Stimulated activated naive CD8-positive, alpha-beta T cell treated with anti-CD3 and anti-CD28 coated beads, Interleukin-15, Interleukin-2, amounts not matched to agents 100 ng/mL and 50 ng/mL, for 24 hours (primary cell): Measurements from ENCODE around the gene QSER1.
"Not testable (repeated sequence)": the region's sequence is repeated elsewhere in the genome, so short reads cannot be mapped to it uniquely, and the experiment has no call there.

Experiments
- H3K27ac Mint-ChIP-seq: one replicate; pipeline ENCODE4 v1.8.0; 2021; ENCODE audit warnings: mild to moderate bottlenecking, mixed read lengths
- H3K27me3 Mint-ChIP-seq: one replicate; pipeline ENCODE4 v1.8.0; 2021; ENCODE audit warnings: mixed read lengths
- H3K36me3 Mint-ChIP-seq: one replicate; pipeline ENCODE4 v1.8.0; 2021; ENCODE audit warnings: low read depth, mixed read lengths
- H3K4me1 Mint-ChIP-seq: one replicate; pipeline ENCODE4 v1.8.0; 2021; ENCODE audit warnings: low read depth, mixed read lengths
- H3K4me3 Mint-ChIP-seq: one replicate; pipeline ENCODE4 v1.8.0; 2021; ENCODE audit warnings: mild to moderate bottlenecking, mixed read lengths
- H3K9me3 Mint-ChIP-seq: one replicate; pipeline ENCODE4 v1.8.0; 2021; ENCODE audit warnings: mixed read lengths

QSER1 gene

GRCh38 chr11:33017965-33018364 is 125.4 kb downstream of the QSER1 start:
- Mint-ChIP-seq H3K4me3 (no peak overlapping the region), H3K27me3 (peaks cover 26% of the 10 kb centered on the region), H3K9me3 (no peaks in the 10 kb centered on the region), H3K27ac (no peak overlapping the region), H3K4me1 (peaks cover 30% of the 10 kb centered on the region), H3K36me3 (no peaks in the 10 kb centered on the region)

GRCh38 chr11:33018840-33019239 is 126.2 kb downstream of the QSER1 start:
- no peak overlapping the region for H3K27ac Mint-ChIP-seq
- H3K27me3 Mint-ChIP-seq = peaks cover 26% of the 10 kb centered on the region
- H3K36me3 Mint-ChIP-seq = no peaks in the 10 kb centered on the region
- peaks cover 28% of the 10 kb centered on the region for H3K4me1 Mint-ChIP-seq
- H3K4me3 Mint-ChIP-seq = no peak overlapping the region
- no peaks in the 10 kb centered on the region for H3K9me3 Mint-ChIP-seq

- H3K27me3 Mint-ChIP-seq = peaks cover 19% of the 10 kb centered on the region
- no peaks in the 10 kb centered on the region for H3K36me3 Mint-ChIP-seq
- peaks cover 17% of the 10 kb centered on the region for H3K4me1 Mint-ChIP-seq
- no peak overlapping the region for H3K4me3 Mint-ChIP-seq
- H3K27ac Mint-ChIP-seq = no peak overlapping the region
- H3K9me3 Mint-ChIP-seq = no peaks in the 10 kb centered on the region
Observed at GRCh38 chr11:33021501-33021900, 128.9 kb downstream of the QSER1 start.

DNA sequence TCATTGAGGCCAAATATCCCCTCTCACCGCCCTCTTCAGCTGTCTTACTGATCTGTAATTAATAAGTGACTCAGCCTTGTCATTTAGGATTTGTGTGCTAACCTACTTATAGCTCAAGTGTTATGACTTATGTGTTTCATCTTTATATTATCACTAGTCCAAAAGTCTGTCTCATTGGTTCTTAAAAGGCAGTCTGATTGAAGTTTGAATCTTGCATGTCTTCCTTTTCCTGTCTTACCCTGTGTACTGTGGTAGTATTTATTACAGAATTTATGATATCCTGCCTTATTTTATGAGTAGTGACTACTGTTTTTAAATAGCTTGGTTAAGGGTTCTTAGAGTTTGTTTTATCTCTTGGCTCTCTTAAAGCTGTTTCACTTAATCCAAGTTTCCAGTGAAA is 129.3 kb downstream of the QSER1 start:
- Mint-ChIP-seq H3K27me3 (peaks cover 14% of the 10 kb centered on the region), H3K9me3 (no peaks in the 10 kb centered on the region), H3K36me3 (no peaks in the 10 kb centered on the region), H3K4me3 (no peak overlapping the region), H3K27ac (no peak overlapping the region), H3K4me1 (peaks cover 13% of the 10 kb centered on the region)

DNA sequence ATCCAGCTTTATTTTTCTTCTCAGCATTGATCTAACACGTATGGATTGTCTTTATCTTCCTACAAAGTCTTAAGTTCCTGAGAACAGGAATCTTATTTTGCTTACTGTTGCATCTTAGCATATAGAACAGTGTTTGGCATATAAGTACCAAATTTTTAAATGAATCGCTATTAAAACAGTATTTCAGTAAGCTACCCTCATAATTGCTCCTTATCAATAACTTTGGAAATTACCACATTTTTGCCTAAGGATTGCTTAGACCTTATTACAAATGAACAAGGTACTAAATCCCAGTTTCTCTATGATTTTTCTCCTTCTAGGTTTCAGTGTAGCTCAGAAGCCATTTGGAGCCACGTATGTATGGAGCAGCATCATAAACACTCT is 132.7 kb downstream of the QSER1 start:
- H3K9me3 Mint-ChIP-seq = no peaks in the 10 kb centered on the region
- no peaks in the 10 kb centered on the region for H3K36me3 Mint-ChIP-seq
- H3K27ac Mint-ChIP-seq = no peak overlapping the region
- H3K4me1 Mint-ChIP-seq = peaks cover 11% of the 10 kb centered on the region
- H3K4me3 Mint-ChIP-seq = no peak overlapping the region
- H3K27me3 Mint-ChIP-seq = no peaks in the 10 kb centered on the region

GRCh38 chr11:33027233-33027632 is 134.6 kb downstream of the QSER1 start:
- H3K27me3 Mint-ChIP-seq = no peaks in the 10 kb centered on the region
- peaks cover under 1% of the 10 kb centered on the region for H3K4me1 Mint-ChIP-seq
- no peak overlapping the region for H3K27ac Mint-ChIP-seq
- H3K4me3 Mint-ChIP-seq = no peak overlapping the region
- H3K9me3 Mint-ChIP-seq = no peaks in the 10 kb centered on the region
- peaks cover 3% of the 10 kb centered on the region for H3K36me3 Mint-ChIP-seq

- Mint-ChIP-seq H3K36me3 (peaks cover 3% of the 10 kb centered on the region), H3K27ac (no peak overlapping the region), H3K9me3 (no peaks in the 10 kb centered on the region), H3K27me3 (no peaks in the 10 kb centered on the region), H3K4me3 (no peak overlapping the region), H3K4me1 (no peaks in the 10 kb centered on the region)
Observed at GRCh38 chr11:33027846-33028536, 135.4 kb downstream of the QSER1 start.

DNA sequence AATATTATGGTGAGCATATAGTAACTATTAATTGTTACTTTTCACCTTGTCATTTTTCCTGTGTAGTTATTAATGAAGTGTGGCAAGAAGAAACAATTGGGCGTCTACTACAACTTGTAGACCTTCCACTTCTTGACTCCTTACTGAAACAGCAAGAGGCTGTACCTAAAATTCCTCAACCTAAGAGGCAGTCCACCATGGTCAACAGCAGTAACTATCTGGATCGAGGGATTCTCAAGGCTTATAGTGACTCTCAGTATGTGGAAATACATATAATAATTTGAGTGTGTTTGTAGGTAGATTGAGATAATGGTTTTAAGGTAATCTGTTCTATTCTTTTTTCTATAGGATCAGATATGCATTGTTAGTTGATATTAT is 135.9 kb downstream of the QSER1 start:
- Mint-ChIP-seq H3K27ac (no peak overlapping the region), H3K27me3 (no peaks in the 10 kb centered on the region), H3K36me3 (peaks cover 3% of the 10 kb centered on the region), H3K4me3 (no peak overlapping the region), H3K9me3 (no peaks in the 10 kb centered on the region), H3K4me1 (no peaks in the 10 kb centered on the region)

DNA sequence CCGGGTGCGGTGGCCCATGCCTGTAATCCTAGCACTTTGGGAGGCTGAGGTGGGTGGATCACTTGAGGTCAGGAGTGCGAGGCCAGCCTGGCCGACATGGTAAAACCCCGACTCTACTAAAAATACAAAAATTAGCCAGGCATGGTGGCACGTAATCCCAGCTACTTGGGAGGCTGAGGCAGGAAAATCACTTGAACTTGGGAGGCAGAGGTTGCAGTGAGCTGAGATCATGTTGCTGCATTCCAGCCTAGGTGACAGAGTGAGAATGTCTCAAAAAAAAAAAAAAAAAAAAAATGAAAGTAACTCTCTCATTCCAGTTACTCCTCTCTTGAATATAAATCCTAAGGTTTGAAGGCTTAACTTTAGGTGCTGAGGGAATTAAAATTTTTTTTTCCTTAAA is 136.6 kb downstream of the QSER1 start:
- not testable (repeated sequence) for H3K27me3 Mint-ChIP-seq, H3K27ac Mint-ChIP-seq, H3K9me3 Mint-ChIP-seq, H3K4me1 Mint-ChIP-seq, H3K4me3 Mint-ChIP-seq, H3K36me3 Mint-ChIP-seq
